Adrenal gland (tissue), 5 donors: ENCODE results near the gene MGMT.

ENCODE experiments used
- CTCF ChIP-seq, 6 experiments: fragments of 450-650 bp in 4 of 6; fragments of 200-600 bp in 2 of 6; sonication (generic) in 1 of 6; IDR thresholded peaks; 1 replicate in 5 of 6; 2 replicates in 1 of 6; pipeline versions ENCODE4 v1.5.1 to v1.8.0; 2016 to 2021; ENCODE audit warnings: antibody characterized with exemption in 6 of 6, mild to moderate bottlenecking in 2 of 6, moderate library complexity in 1 of 6
- POLR2A ChIP-seq, 2 donors: fragments of 450-650 bp; IDR thresholded peaks; one replicate each; pipeline ENCODE4 v1.6.1; 2017; ENCODE audit warnings: antibody characterized with exemption in 2 of 2, mild to moderate bottlenecking in 2 of 2, moderate library complexity in 1 of 2
- donor health status: DM: no; HTN: no; CAD: no.

GRCh38 chr10:129779126-129780111 lies 312.4 kb downstream of the MGMT start:
- TF ChIP-seq CTCF (IDR thresholded peaks at IDR 0.05), result no peak
- no peak for TF ChIP-seq POLR2A (IDR thresholded peaks at IDR 0.05)
